Measurements from ENCODE around the gene CAMTA1. TPM values are rescaled to one million over a fixed set of nuclear protein-coding genes. Genes with fewer than 3 reads are reported as not detected.

The CAMTA1 gene
- polyA plus RNA-seq, 1 donor (not counting 4 experiments of a cell fraction or from before 2014, with no cell fraction given): 51.4 TPM

DNA sequence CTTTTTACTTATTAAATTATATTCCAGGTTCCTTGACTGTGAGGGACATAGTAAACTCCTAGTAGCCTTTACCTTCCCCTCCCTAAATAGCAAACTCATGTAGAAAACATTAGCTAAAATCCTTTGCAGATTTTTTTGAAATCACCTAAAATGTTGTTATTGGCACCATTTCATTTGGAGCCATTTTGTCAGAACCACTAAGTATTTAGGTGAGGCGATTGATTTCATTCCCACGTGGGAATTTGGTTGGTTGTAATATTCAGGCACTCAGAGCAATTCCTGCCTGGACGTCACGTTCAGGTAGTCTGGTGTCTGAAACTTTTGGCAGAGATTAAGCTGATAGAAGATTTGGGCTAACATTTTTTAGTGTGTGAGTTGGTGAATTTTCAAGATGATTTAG, 84.3 kb downstream of the CAMTA1 start:
- Histone ChIP-seq H3K4me1 (ENCODE audit: control insufficient read depth, extremely low read depth, insufficient read depth, low read length) (peaks cover 36% of the 10 kb centered on the region), H3K9me3 (ENCODE audit: control insufficient read depth, low read depth, low read length) (no peaks in the 10 kb centered on the region), H3K27ac (ENCODE audit: control insufficient read depth, insufficient read depth, low read length) (peak overlapping the region; percentile 69), H3K9ac (ENCODE audit: control insufficient read depth, extremely low read depth, insufficient read depth, low read length) (peak overlapping the region; percentile 40), H3K36me3 (ENCODE audit: control insufficient read depth in 2 of 2, extremely low read depth in 1 of 2, insufficient read depth in 2 of 2, low read length in 2 of 2) (no peaks in the 10 kb centered on the region), H3K4me2 (ENCODE audit: control insufficient read depth, extremely low read depth, insufficient read depth, low read depth, low read length) (peak overlapping the region; percentile 88), H3K4me3 (ENCODE audit: control insufficient read depth in 2 of 3, extremely low read depth in 1 of 3, insufficient read depth in 2 of 3, low read depth in 1 of 3, low read length in 3 of 3) (no peak overlapping the region), H4K20me1 (ENCODE audit: control insufficient read depth, extremely low read depth, insufficient read depth, low read length) (no peaks in the 10 kb centered on the region), H2AFZ (ENCODE audit: control insufficient read depth, low read length) (no peak overlapping the region), H3K9me1 (ENCODE audit: control insufficient read depth, extremely low read depth, insufficient read depth, low read length) (no peaks in the 10 kb centered on the region), H3K27me3 (ENCODE audit: control insufficient read depth, extremely low read depth, insufficient read depth, low read length) (no peaks in the 10 kb centered on the region), H3K79me2 (ENCODE audit: control insufficient read depth, insufficient read depth, low read length) (peaks cover 12% of the 10 kb centered on the region)
- dilution Hi-C loops (cut with MboI; ENCODE audit: extremely low pct_ligation_motif_present, low sequenced_read_pairs): no loop called here
- no peak for FAIRE-seq
- no peak for TF ChIP-seq EZH2 (IDR thresholded peaks at IDR 0.05; ENCODE audit: low read length)
- TF ChIP-seq CTCF (optimal IDR thresholded peaks at IDR 0.05 in 1 of 3, IDR thresholded peaks at IDR 0.05 in 1 of 3, conservative IDR thresholded peaks at IDR 0.05 in 1 of 3; ENCODE audit: extremely low read depth in 1 of 3, insufficient read depth in 2 of 3, low read length in 3 of 3): no peak
- DNase-seq (ENCODE audit: low read depth, low spot score): no peak

- Histone ChIP-seq H3K27me3 (ENCODE audit: control insufficient read depth, extremely low read depth, insufficient read depth, low read length) (no peaks in the 10 kb centered on the region), H3K9me1 (ENCODE audit: control insufficient read depth, extremely low read depth, insufficient read depth, low read length) (no peaks in the 10 kb centered on the region), H3K36me3 (ENCODE audit: control insufficient read depth in 2 of 2, extremely low read depth in 1 of 2, insufficient read depth in 2 of 2, low read length in 2 of 2) (no peaks in the 10 kb centered on the region), H3K4me3 (ENCODE audit: control insufficient read depth in 2 of 3, extremely low read depth in 1 of 3, insufficient read depth in 2 of 3, low read depth in 1 of 3, low read length in 3 of 3) (peak overlapping the region in 1 of 3 experiments; percentile 21), H3K4me2 (ENCODE audit: control insufficient read depth, extremely low read depth, insufficient read depth, low read depth, low read length) (peak overlapping the region; percentile 33), H2AFZ (ENCODE audit: control insufficient read depth, low read length) (no peak overlapping the region), H3K79me2 (ENCODE audit: control insufficient read depth, insufficient read depth, low read length) (peaks cover 11% of the 10 kb centered on the region), H3K9me3 (ENCODE audit: control insufficient read depth, low read depth, low read length) (no peaks in the 10 kb centered on the region), H3K27ac (ENCODE audit: control insufficient read depth, insufficient read depth, low read length) (peak overlapping the region; percentile 69), H3K9ac (ENCODE audit: control insufficient read depth, extremely low read depth, insufficient read depth, low read length) (no peak overlapping the region), H4K20me1 (ENCODE audit: control insufficient read depth, extremely low read depth, insufficient read depth, low read length) (no peaks in the 10 kb centered on the region), H3K4me1 (ENCODE audit: control insufficient read depth, extremely low read depth, insufficient read depth, low read length) (peaks cover 32% of the 10 kb centered on the region)
- DNase-seq (ENCODE audit: low read depth, low spot score): no peak
- dilution Hi-C loops (cut with MboI; ENCODE audit: extremely low pct_ligation_motif_present, low sequenced_read_pairs): no loop called here
- peak; percentile 43 for FAIRE-seq
- no peak for TF ChIP-seq EZH2 (IDR thresholded peaks at IDR 0.05; ENCODE audit: low read length)
- no peak for TF ChIP-seq CTCF (optimal IDR thresholded peaks at IDR 0.05 in 1 of 3, IDR thresholded peaks at IDR 0.05 in 1 of 3, conservative IDR thresholded peaks at IDR 0.05 in 1 of 3; ENCODE audit: extremely low read depth in 1 of 3, insufficient read depth in 2 of 3, low read length in 3 of 3)
Observed at GRCh38 chr1:6870086-6870485, 84.8 kb downstream of the CAMTA1 start.

Measured in keratinocyte (primary cell).